Ishikawa (cell line): Measurements from ENCODE around the gene IBTK.

ENCODE experiments used
- CEBPB ChIP-seq: IDR thresholded peaks from 2 replicates; pipeline ENCODE4 v1.6.1; 2012
- CREB1 ChIP-seq: IDR thresholded peaks from 2 replicates; pipeline ENCODE4 v1.6.1; 2012; ENCODE audit warnings: low read depth
- EGR1 ChIP-seq: IDR thresholded peaks from 2 replicates; pipeline ENCODE4 v1.6.1; 2012
- EP300 ChIP-seq: IDR thresholded peaks from 2 replicates; pipeline ENCODE4 v1.6.1; 2012; ENCODE audit warnings: borderline replicate concordance
- FOXM1 ChIP-seq: IDR thresholded peaks from 2 replicates; pipeline ENCODE4 v1.6.1; 2012; ENCODE audit warnings: low read depth, borderline replicate concordance
- NFIC ChIP-seq: IDR thresholded peaks from 2 replicates; pipeline ENCODE4 v1.6.1; 2012
- RAD21 ChIP-seq: IDR thresholded peaks from 2 replicates; pipeline ENCODE4 v1.6.1; 2012; ENCODE audit warnings: low read depth
- TAF1 ChIP-seq: IDR thresholded peaks from 2 replicates; pipeline ENCODE4 v1.6.1; 2012; ENCODE audit warnings: low read depth, mild to moderate bottlenecking
- TCF12 ChIP-seq: IDR thresholded peaks from 2 replicates; pipeline ENCODE4 v1.6.1; 2012; ENCODE audit warnings: low read depth
- TEAD4 ChIP-seq: IDR thresholded peaks from 2 replicates; pipeline ENCODE4 v1.6.1; 2012
- USF1 ChIP-seq: IDR thresholded peaks from 2 replicates; pipeline ENCODE4 v1.6.1; 2012
- YY1 ChIP-seq: IDR thresholded peaks from 2 replicates; pipeline ENCODE4 v1.6.1; 2012; ENCODE audit warnings: low read depth
- ZBTB7A ChIP-seq: IDR thresholded peaks from 2 replicates; pipeline ENCODE4 v1.6.1; 2012; ENCODE audit warnings: low read depth
- TF ChIP-seq, protein P1 (sequence below): IDR thresholded peaks from 2 replicates; pipeline ENCODE4 v1.6.1; 2012; ENCODE audit warnings: low read depth, mild to moderate bottlenecking
- TF ChIP-seq, protein P2 (sequence below): IDR thresholded peaks from 2 replicates; pipeline ENCODE4 v1.6.1; 2012

The IBTK gene

DNA sequence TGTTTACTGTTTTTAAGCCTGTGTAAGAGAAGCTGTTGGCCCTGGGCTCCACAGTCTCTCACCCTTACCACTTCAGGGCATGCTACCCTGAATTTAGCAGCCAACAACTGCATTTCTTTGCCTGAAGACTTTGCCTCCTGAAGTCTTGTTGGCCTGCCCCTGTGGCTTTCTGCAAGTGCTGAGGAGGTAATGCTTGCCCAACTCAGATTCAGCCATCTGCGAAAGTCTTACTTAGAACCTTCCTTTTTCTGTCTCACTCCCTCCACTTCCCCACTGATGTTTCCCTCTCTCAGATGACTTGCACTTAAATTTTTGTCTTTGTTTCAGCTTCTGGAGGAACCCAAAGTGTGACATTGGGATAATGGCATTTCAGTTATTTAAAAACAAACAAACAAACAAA is 11.8 kb upstream of the IBTK start:
- TF ChIP-seq CEBPB (no peak), YY1 (no peak), NFIC (no peak), TCF12 (no peak)

- TF ChIP-seq ZBTB7A (no peak), USF1 (no peak), CEBPB (no peak), EP300 (no peak), CREB1 (no peak)
Measured at GRCh38 chr6:82257088-82257774, 9.7 kb upstream of the IBTK start.

- TF ChIP-seq RAD21: peak; percentile 51
- TF ChIP-seq CEBPB: no peak
- TF ChIP-seq, protein P1, sequence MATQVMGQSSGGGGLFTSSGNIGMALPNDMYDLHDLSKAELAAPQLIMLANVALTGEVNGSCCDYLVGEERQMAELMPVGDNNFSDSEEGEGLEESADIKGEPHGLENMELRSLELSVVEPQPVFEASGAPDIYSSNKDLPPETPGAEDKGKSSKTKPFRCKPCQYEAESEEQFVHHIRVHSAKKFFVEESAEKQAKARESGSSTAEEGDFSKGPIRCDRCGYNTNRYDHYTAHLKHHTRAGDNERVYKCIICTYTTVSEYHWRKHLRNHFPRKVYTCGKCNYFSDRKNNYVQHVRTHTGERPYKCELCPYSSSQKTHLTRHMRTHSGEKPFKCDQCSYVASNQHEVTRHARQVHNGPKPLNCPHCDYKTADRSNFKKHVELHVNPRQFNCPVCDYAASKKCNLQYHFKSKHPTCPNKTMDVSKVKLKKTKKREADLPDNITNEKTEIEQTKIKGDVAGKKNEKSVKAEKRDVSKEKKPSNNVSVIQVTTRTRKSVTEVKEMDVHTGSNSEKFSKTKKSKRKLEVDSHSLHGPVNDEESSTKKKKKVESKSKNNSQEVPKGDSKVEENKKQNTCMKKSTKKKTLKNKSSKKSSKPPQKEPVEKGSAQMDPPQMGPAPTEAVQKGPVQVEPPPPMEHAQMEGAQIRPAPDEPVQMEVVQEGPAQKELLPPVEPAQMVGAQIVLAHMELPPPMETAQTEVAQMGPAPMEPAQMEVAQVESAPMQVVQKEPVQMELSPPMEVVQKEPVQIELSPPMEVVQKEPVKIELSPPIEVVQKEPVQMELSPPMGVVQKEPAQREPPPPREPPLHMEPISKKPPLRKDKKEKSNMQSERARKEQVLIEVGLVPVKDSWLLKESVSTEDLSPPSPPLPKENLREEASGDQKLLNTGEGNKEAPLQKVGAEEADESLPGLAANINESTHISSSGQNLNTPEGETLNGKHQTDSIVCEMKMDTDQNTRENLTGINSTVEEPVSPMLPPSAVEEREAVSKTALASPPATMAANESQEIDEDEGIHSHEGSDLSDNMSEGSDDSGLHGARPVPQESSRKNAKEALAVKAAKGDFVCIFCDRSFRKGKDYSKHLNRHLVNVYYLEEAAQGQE: no peak
- no peak for TF ChIP-seq CREB1
Measured at GRCh38 chr6:82251942-82252341, 4.4 kb upstream of the IBTK start.

DNA sequence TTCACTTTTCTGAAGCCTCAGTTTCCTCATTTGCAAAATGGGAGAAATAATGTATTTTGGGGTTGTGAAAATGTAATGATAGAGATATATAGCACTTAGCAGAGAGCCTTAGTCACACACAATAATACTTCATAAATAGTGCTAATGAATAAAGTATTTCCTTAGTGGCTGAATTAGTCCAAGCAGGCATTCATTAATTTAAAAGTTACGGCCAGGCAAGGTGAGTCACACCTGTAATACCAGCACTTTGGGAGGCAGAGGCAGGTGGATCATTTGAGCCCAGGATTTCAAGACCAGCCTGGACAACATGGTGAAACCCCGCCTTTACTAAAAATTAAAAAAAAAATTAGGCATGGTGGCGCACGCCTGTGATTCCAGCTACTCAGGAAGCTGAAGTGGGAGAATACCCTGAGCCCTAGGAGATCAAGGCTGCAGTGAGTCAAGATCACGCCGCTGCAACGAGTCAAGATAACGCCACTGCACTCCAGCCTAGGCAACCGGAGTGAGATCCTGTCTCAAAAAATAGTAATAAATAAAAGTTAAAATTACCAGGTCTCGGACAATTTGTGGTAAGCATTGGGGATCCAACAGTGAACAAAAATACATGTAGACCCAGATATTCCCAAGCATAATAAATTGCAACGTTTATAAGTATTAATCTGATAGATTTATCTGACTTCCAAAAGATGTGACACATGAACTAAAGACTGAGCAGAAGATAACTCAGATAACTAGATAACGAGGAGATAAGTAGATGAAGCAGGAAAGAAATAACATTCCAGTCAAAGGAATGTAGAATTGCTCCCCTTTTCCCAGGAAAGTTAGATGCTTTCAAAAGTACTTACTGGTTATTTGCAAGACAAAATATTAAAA is 2.1 kb upstream of the IBTK start:
- TF ChIP-seq FOXM1 (no peak), NFIC (no peak), EP300 (no peak), CREB1 (no peak), TAF1 (no peak), CEBPB (no peak), ZBTB7A (no peak), TCF12 (no peak), YY1 (no peak), USF1 (no peak), TEAD4 (no peak)
- TF ChIP-seq, protein P2, sequence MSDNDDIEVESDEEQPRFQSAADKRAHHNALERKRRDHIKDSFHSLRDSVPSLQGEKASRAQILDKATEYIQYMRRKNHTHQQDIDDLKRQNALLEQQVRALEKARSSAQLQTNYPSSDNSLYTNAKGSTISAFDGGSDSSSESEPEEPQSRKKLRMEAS: no peak
- TF ChIP-seq, protein P1: no peak

GRCh38 chr6:82248273-82248735 is 760 bp upstream of the IBTK start:
- no peak for TF ChIP-seq EP300
- TF ChIP-seq CEBPB: no peak
- TF ChIP-seq USF1: no peak
- TF ChIP-seq TCF12: no peak
- no peak for TF ChIP-seq FOXM1
- TF ChIP-seq TAF1: no peak
- no peak for TF ChIP-seq CREB1
- no peak for TF ChIP-seq EGR1
- TF ChIP-seq TEAD4: no peak
